Endodermal cell (in vitro differentiated cells): Measurements from ENCODE around the gene ZC3H12A. TPM values are rescaled to one million over a fixed set of nuclear protein-coding genes. Genes with fewer than 3 reads are reported as not detected.

Experiments
- DNase-seq: peaks from one replicate; pipeline ENCODE4 v3.0.0-alpha.2; 2017
- H3K27ac ChIP-seq: 2 replicates; pipeline ENCODE4 v1.5.1; 2013; ENCODE audit warnings: mild to moderate bottlenecking, low read depth, low read length, moderate library complexity
- H3K27me3 ChIP-seq: 2 replicates; pipeline ENCODE4 v1.6.1; 2013; ENCODE audit warnings: mild to moderate bottlenecking, low read length, moderate library complexity; ENCODE audit not compliant: insufficient read depth, control insufficient read depth, poor library complexity, severe bottlenecking
- H3K36me3 ChIP-seq: 2 replicates; pipeline ENCODE4 v1.7.0; 2013; ENCODE audit warnings: mild to moderate bottlenecking, low read length, moderate library complexity; ENCODE audit not compliant: control insufficient read depth, insufficient read depth
- H3K4me1 ChIP-seq: one replicate; pipeline ENCODE4 v1.7.0; 2013; ENCODE audit warnings: low read length; ENCODE audit not compliant: control insufficient read depth, insufficient read depth
- H3K4me3 ChIP-seq: 2 replicates; pipeline ENCODE4 v1.5.1; 2013; ENCODE audit warnings: mild to moderate bottlenecking, low read length, moderate library complexity
- H3K9ac ChIP-seq: 2 replicates; pipeline ENCODE4 v1.6.1; 2013; ENCODE audit warnings: mild to moderate bottlenecking, low read length, moderate library complexity; ENCODE audit not compliant: poor library complexity, severe bottlenecking; ENCODE audit errors: extremely low read depth
- H3K9me3 ChIP-seq: 2 replicates; pipeline ENCODE4 v1.6.1; 2013; ENCODE audit warnings: mild to moderate bottlenecking, low read length, moderate library complexity; ENCODE audit not compliant: control insufficient read depth
- H3K27ac Mint-ChIP-seq: 2 replicates; pipeline ENCODE4 v1.8.0; 2020; ENCODE audit warnings: mixed read lengths
- H3K27me3 Mint-ChIP-seq: 2 replicates; pipeline ENCODE4 v1.8.0; 2021; ENCODE audit warnings: mild to moderate bottlenecking, mixed read lengths; ENCODE audit not compliant: insufficient read depth
- H3K36me3 Mint-ChIP-seq: 2 replicates; pipeline ENCODE4 v1.8.0; 2020; ENCODE audit warnings: low read depth, mixed read lengths
- H3K4me1 Mint-ChIP-seq: 2 replicates; pipeline ENCODE4 v1.8.0; 2020; ENCODE audit warnings: mixed read lengths
- H3K4me3 Mint-ChIP-seq: 2 replicates; pipeline ENCODE4 v1.8.0; 2020; ENCODE audit warnings: mild to moderate bottlenecking, moderate library complexity, mixed read lengths
- H3K9me3 Mint-ChIP-seq: 2 replicates; pipeline ENCODE4 v1.8.0; 2020; ENCODE audit warnings: mild to moderate bottlenecking, mixed read lengths
- CTCF ChIP-seq: fragments of 200-600 bp; sonication (generic); conservative IDR thresholded peaks from 2 replicates; pipeline ENCODE4 v1.5.0; 2021; ENCODE audit warnings: antibody characterized with exemption, mild to moderate bottlenecking
- WGBS, 2 experiments: methylation state at CpG; one replicate each; pipeline versions ENCODE4 v1.1.5 to v1.1.7; 2013; ENCODE audit warnings: missing lambda C conversion rate in 2 of 2, mixed read lengths in 1 of 2; ENCODE audit not compliant: insufficient coverage in 1 of 2, insufficient read length in 1 of 2; 5-methylcytosine and 5-hydroxymethylcytosine counted together
- total RNA-seq, 2 donors: library from RNA; stranded (reverse); fragmentation: NEBNext Ultra II Directional in 1 of 2; extraction: Animal tissue kit (Norgen Biotek cat#: 25700) in 1 of 2; gene quantifications; 2 replicates in 1 of 2; 3 replicates in 1 of 2; pipeline ENCODE4 v1.2.1, GENCODE V29; 2021

The ZC3H12A gene
- total RNA-seq, 2 donors from 2014 or later: 5.5 to 5.8 TPM

GRCh38 chr1:37469386-37469785 is 5.0 kb upstream of the ZC3H12A start:
- Histone ChIP-seq H3K27me3 (peaks cover 18% of the 10 kb centered on the region), H3K27ac (no peak overlapping the region), H3K4me3 (no peak overlapping the region), H3K4me1 (peaks cover 7% of the 10 kb centered on the region), H3K36me3 (no peaks in the 10 kb centered on the region), H3K9ac (no peak overlapping the region), H3K9me3 (no peaks in the 10 kb centered on the region)
- H3K36me3 Mint-ChIP-seq: no peaks in the 10 kb centered on the region
- no peaks in the 10 kb centered on the region for H3K9me3 Mint-ChIP-seq
- H3K4me1 Mint-ChIP-seq: peaks cover 16% of the 10 kb centered on the region
- peaks cover 22% of the 10 kb centered on the region for H3K27me3 Mint-ChIP-seq
- H3K4me3 Mint-ChIP-seq: no peak overlapping the region
- TF ChIP-seq CTCF: no peak
- 81 to 87% methylated on average over 3 of the region's 3 CpGs for WGBS, 2 experiments
- H3K27ac Mint-ChIP-seq: no peak overlapping the region
- DNase-seq: no peak

GRCh38 chr1:37471345-37472231 is 2.8 kb upstream of the ZC3H12A start:
- Histone ChIP-seq H3K27me3 (peaks cover 18% of the 10 kb centered on the region), H3K27ac (peak overlapping the region; percentile 12), H3K9me3 (no peaks in the 10 kb centered on the region), H3K4me3 (no peak overlapping the region), H3K9ac (no peak overlapping the region), H3K36me3 (no peaks in the 10 kb centered on the region), H3K4me1 (peaks cover 10% of the 10 kb centered on the region)
- H3K27me3 Mint-ChIP-seq: peaks cover 22% of the 10 kb centered on the region
- H3K4me1 Mint-ChIP-seq: peaks cover 23% of the 10 kb centered on the region
- H3K27ac Mint-ChIP-seq: peak overlapping the region; percentile 88
- no peaks in the 10 kb centered on the region for H3K9me3 Mint-ChIP-seq
- peak; percentile 91 for DNase-seq
- H3K4me3 Mint-ChIP-seq: peak overlapping the region; percentile 18
- WGBS, 2 experiments: 39 to 46% methylated on average over 8 to 12 of the region's 13 CpGs
- no peaks in the 10 kb centered on the region for H3K36me3 Mint-ChIP-seq
- no peak for TF ChIP-seq CTCF

GRCh38 chr1:37472281-37472680 is 2.1 kb upstream of the ZC3H12A start:
- DNase-seq: no peak
- H3K9ac ChIP-seq: no peak overlapping the region
- H3K4me3 Mint-ChIP-seq: no peak overlapping the region
- H3K4me1 ChIP-seq: peaks cover 17% of the 10 kb centered on the region
- no peak overlapping the region for H3K27ac ChIP-seq
- peaks cover 18% of the 10 kb centered on the region for H3K27me3 ChIP-seq
- no peaks in the 10 kb centered on the region for H3K9me3 ChIP-seq
- no peak for TF ChIP-seq CTCF
- H3K27me3 Mint-ChIP-seq: peaks cover 22% of the 10 kb centered on the region
- no peaks in the 10 kb centered on the region for H3K36me3 ChIP-seq
- no peak overlapping the region for H3K4me3 ChIP-seq
- WGBS, 2 experiments: 77 to 81% methylated on average over 7 of the region's 7 CpGs
- H3K27ac Mint-ChIP-seq: peak overlapping the region; percentile 88
- H3K9me3 Mint-ChIP-seq: no peaks in the 10 kb centered on the region
- H3K4me1 Mint-ChIP-seq: peaks cover 28% of the 10 kb centered on the region
- H3K36me3 Mint-ChIP-seq: no peaks in the 10 kb centered on the region
